K562 (cell line): ENCODE results near the gene PSEN1. TPM values are rescaled to one million over a fixed set of nuclear protein-coding genes. Genes with fewer than 3 reads are reported as not detected.

Experiments
- CREM ChIP-seq: IDR thresholded peaks from 2 replicates; pipeline ENCODE4 v1.6.1; 2014; ENCODE audit warnings: antibody characterized with exemption, low read depth
- CTCF ChIP-seq, 3 experiments: IDR thresholded peaks in 2 of 3; conservative IDR thresholded peaks in 1 of 3; 2 replicates each; pipeline ENCODE4 v1.5.1; 2011 to 2012; ENCODE audit warnings: low read length in 3 of 3, mild to moderate bottlenecking in 3 of 3, control low read depth in 2 of 3, improper control_type of control experiment in 1 of 3, inconsistent platforms in 1 of 3, low read depth in 1 of 3, mixed read lengths in 1 of 3, moderate library complexity in 1 of 3; ENCODE audit not compliant: insufficient read depth in 2 of 3
- ETV6 ChIP-seq, 3 experiments: fragments of 150-350 bp in 1 of 3; sonication (generic) in 1 of 3; formaldehyde crosslinking in 1 of 3; IDR thresholded peaks; 2 replicates each; pipeline versions ENCODE4 v1.6.1 to v1.8.0; 2014 to 2022; ENCODE audit warnings: borderline replicate concordance in 2 of 3, low read depth in 2 of 3, antibody characterized with exemption in 1 of 3, low read length in 1 of 3, mild to moderate bottlenecking in 1 of 3, missing genetic modification reagents in 1 of 3
- HDAC1 ChIP-seq, 2 experiments: fragments of 450-650 bp; IDR thresholded peaks; 2 replicates each; pipeline ENCODE4 v1.6.1; 2016 to 2017; ENCODE audit warnings: inconsistent platforms in 1 of 2, mild to moderate bottlenecking in 1 of 2, moderate library complexity in 1 of 2
- HIVEP1 ChIP-seq: fragments of 250-450 bp; sonication (Bioruptor Pico); IDR thresholded peaks from 2 replicates; pipeline ENCODE4 v1.4.0; 2020; ENCODE audit warnings: mild to moderate bottlenecking
- NELFE ChIP-seq: IDR thresholded peaks from 2 replicates; pipeline ENCODE4 v1.6.1; 2011; ENCODE audit warnings: mild to moderate bottlenecking; ENCODE audit not compliant: insufficient read depth, insufficient read length
- NFE2L1 ChIP-seq: fragments of 450-650 bp; IDR thresholded peaks from 2 replicates; pipeline ENCODE4 v1.6.1; 2016; ENCODE audit warnings: missing genetic modification characterization, low read depth, mild to moderate bottlenecking, missing compliant biosample characterization, moderate library complexity, borderline replicate concordance
- NR2C2 ChIP-seq, 2 experiments: fragments of 200-800 bp in 1 of 2; sonication (Bioruptor generic) in 1 of 2; sonication (generic) in 1 of 2; formaldehyde crosslinking in 1 of 2; IDR thresholded peaks; 2 replicates each; pipeline versions ENCODE4 v1.6.1 to v1.8.0; 2016 to 2022; ENCODE audit warnings: mild to moderate bottlenecking in 1 of 2, missing compliant biosample characterization in 1 of 2, missing genetic modification characterization in 1 of 2, missing genetic modification reagents in 1 of 2
- POLR2B ChIP-seq: fragments of 450-650 bp; IDR thresholded peaks from 2 replicates; pipeline ENCODE4 v1.6.1; 2018; ENCODE audit warnings: low read depth; ENCODE audit not compliant: partially characterized antibody
- SPI1 ChIP-seq: IDR thresholded peaks from 2 replicates; pipeline ENCODE4 v1.6.1; 2011; ENCODE audit warnings: low read depth, low read length, control low read depth, borderline replicate concordance
- TAF1 ChIP-seq: IDR thresholded peaks from 2 replicates; pipeline ENCODE4 v1.6.1; 2011; ENCODE audit warnings: mild to moderate bottlenecking, low read length, moderate library complexity; ENCODE audit not compliant: insufficient read depth, control insufficient read depth, severe bottlenecking; ENCODE audit errors: extremely low read depth
- TRIM24 ChIP-seq, 2 experiments: fragments of 450-650 bp; IDR thresholded peaks; 2 replicates each; pipeline ENCODE4 v1.6.1; 2016
- ZBTB11 ChIP-seq, 3 experiments: fragments of 200-800 bp in 1 of 3; fragments of 250-450 bp in 1 of 3; fragments of 450-650 bp in 1 of 3; sonication (Bioruptor Pico) in 1 of 3; sonication (Bioruptor generic) in 1 of 3; formaldehyde crosslinking in 1 of 3; IDR thresholded peaks; 2 replicates each; pipeline versions ENCODE4 v1.6.1 to v1.8.0; 2016 to 2022; ENCODE audit warnings: mild to moderate bottlenecking in 2 of 3, missing genetic modification characterization in 2 of 3, missing compliant biosample characterization in 1 of 3, moderate library complexity in 1 of 3
- ZSCAN32 ChIP-seq: fragments of 450-650 bp; formaldehyde crosslinking; IDR thresholded peaks from 2 replicates; pipeline ENCODE4 v1.4.0; 2020; ENCODE audit warnings: mild to moderate bottlenecking, moderate library complexity
- polyA plus RNA-seq, 8 experiments: library from polyadenylated mRNA; depleted of rRNA in 4 of 8; stranded (reverse) in 5 of 8; unstranded in 3 of 8; fragments of >200 nt; fragmentation: Nextera tagmentation in 2 of 8; fragmentation: Illumina TruSeq in 1 of 8; extraction: Ambion mirVana in 2 of 8; extraction: Trizol in 1 of 8; gene quantifications; 2 replicates each; pipeline versions ENCODE4 v1.2.1 to v1.2.3, GENCODE V29; 2011 to 2014; ENCODE audit warnings: inconsistent platforms in 1 of 8, missing spikeins in 1 of 8
- total RNA-seq, 7 experiments: library from RNA; depleted of rRNA in 6 of 7; stranded (reverse); fragments of >200 nt in 6 of 7; fragmentation: Illumina TruSeq in 2 of 7; extraction: Trizol in 2 of 7; gene quantifications; 2 replicates each; pipeline versions ENCODE4 v1.2.1 to v1.2.3, GENCODE V29; 2011 to 2021; ENCODE audit warnings: low replicate concordance in 1 of 7
- TF ChIP-seq, protein P1 (sequence below): fragments of 250-450 bp; sonication (Bioruptor Pico); IDR thresholded peaks from 2 replicates; pipeline ENCODE4 v1.4.0; 2020

The PSEN1 gene
- total and polyA plus RNA-seq, 9 of the 15 experiments (the other 6 are each of a cell fraction or from before 2014, with no cell fraction given), result 6.5 to 25.2 (median 14.3) TPM

- TF ChIP-seq NELFE (no peak), TAF1 (peak; percentile 61), NFE2L1 (tag) (no peak), POLR2B (peak; percentile 71), SPI1 (peak; percentile 90), CTCF (IDR thresholded peaks at IDR 0.05 in 2 of 3, conservative IDR thresholded peaks at IDR 0.05 in 1 of 3; ENCODE audit: insufficient read depth in 2 of 3, low read depth in 1 of 3, low read length in 3 of 3) (no peak), ZBTB11 (CRISPR knock-in tag; IDR thresholded peaks at IDR 0.05) (peak; percentile 49 to 91 (median 57); a peak in 4 of 6 replicates), TRIM24 (IDR thresholded peaks at IDR 0.05) (0 out of 4 replicates have a peak, but pooled peaks of 1 of the 2 experiments have one; percentile 15), HIVEP1 (CRISPR knock-in tag) (no peak), ETV6 (IDR thresholded peaks at IDR 0.05; ENCODE audit: borderline replicate concordance in 1 of 2, low read depth in 2 of 2, low read length in 1 of 2) (no peak), ETV6 (CRISPR knock-in tag; IDR thresholded peaks at IDR 0.05; ENCODE audit: borderline replicate concordance) (no peak), CREM (peak; percentile 94), ZSCAN32 (CRISPR knock-in tag) (no peak), HDAC1 (IDR thresholded peaks at IDR 0.05) (peak in 1 of 2 experiments; percentile 64; a peak in 1 of 4 replicates), NR2C2 (CRISPR knock-in tag; IDR thresholded peaks at IDR 0.05) (peak; percentile 59; the same call in 1 of the 2 replicates), NR2C2 (tag; IDR thresholded peaks at IDR 0.05) (peak; percentile 93)
- TF ChIP-seq, protein P1, sequence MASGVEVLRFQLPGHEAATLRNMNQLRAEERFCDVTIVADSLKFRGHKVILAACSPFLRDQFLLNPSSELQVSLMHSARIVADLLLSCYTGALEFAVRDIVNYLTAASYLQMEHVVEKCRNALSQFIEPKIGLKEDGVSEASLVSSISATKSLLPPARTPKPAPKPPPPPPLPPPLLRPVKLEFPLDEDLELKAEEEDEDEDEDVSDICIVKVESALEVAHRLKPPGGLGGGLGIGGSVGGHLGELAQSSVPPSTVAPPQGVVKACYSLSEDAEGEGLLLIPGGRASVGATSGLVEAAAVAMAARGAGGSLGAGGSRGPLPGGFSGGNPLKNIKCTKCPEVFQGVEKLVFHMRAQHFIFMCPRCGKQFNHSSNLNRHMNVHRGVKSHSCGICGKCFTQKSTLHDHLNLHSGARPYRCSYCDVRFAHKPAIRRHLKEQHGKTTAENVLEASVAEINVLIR, result peak; percentile 60; the same call in 1 of the 2 replicates
Observed at GRCh38 chr14:73136387-73137225, at the start of gene PSEN1 (continued).
